NK-92 treated with Interleukin-12 subunit alpha and Interleukin-12 subunit beta, amount 100 ng/mL, for 24 hours (cell line): Measurements from ENCODE around the gene XXYLT1.

ENCODE experiments used
- DNase-seq: peaks from one replicate; lab custom pipeline; 2025; lab: John Stamatoyannopoulos, UW

The XXYLT1 gene

DNA sequence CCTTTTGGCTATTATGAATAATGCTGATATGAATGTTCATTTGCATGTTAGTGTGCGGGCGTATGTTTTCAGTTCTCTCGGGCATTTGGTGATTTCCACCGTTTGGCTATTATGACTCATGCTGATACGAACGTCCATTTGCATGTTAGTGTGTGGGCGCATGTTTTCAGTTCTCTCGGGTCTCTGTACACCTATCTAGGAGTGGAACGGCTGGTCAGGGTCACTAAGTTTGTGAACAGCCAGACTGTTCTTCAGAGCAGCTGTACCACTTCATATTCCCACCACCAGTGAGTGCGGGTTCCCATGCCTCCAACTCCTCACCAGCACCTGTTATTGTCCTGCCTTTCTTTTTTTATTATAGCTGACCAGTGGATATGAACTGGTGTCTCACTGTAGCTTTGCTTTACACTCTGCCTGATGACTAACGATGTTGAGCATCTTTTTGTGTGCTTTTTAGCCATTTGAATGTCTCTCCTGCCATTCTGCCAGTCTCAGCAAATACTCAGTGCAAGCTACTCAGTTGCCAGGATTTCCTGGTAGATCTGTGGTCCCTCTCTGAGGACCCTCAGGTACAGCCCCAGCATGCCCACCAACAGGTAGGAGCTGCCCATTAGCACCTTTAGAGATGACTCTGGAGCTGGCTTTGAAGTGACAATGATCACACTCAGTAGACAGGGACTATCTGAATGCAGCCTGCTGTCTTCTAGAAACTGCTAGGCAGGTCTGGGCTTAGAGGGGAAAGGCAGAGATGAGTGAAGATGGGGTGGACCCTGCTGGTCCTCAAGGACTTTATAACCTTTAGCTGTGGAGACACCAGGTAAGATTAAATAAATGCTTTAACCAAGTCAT is 141.1 kb downstream of the XXYLT1 start:
- no peak for DNase-seq

DNA sequence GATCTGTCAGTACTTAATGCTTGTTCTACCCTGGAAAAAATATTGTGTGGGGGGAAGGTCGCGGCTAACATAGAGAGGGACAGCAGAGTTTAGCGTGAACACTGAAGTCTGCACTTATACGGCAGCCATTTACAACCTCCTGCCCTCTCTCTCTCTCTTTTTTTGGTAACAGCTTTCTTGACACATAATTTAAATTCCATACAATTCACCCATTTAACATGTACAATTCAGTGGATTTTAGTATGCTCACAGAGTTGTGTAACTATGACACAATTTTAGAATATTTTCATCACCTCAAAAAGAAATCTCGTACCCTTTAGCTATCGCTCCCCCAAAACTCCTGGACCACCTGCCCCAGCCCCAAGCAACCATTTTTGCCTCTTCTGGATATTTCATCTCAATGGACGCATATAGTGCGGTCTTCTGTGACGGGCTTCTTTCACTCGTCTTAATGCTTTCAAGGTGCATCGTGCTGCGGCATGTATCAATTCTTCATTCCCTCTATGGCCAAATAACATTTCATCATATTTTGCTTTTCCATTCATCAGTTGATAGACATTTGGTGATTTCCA is 141.8 kb downstream of the XXYLT1 start:
- DNase-seq: no peak

DNA sequence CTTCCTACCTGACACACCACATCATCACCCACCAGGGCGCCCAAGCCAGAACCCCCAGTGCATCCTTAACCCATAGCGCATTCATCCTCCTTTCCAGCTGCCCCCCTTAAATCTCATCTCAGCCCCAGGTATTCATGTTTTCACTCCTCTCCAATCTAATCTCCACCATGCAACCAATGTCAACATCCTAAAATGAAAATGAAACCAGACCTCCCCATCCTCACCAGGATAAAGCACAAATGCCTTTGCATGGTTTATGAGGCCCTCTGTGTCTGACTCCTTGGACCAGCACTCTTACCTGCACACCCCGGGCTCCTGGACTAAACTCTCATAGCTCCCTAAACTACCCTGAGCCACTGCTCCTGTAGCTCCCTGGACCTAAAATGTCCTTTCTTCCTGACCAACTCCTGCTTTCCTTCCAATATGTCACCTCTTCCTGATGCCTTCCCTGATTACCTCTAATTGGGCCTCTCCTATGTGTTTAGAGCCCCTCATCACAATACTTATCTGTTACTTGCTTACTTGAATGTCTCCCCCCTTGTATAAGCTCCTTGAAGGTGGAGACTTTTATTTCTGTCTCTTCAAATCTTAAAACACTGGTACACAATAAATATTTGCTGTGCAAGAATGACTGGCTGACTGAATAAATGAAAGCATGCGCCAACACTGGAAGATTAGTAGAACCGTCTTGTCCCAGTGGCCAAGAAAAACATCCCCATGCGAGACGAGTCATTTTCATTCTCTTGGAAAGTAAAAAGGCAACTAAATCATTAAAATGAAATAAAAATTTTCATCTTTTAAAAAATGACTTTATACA is 142.5 kb downstream of the XXYLT1 start:
- no peak for DNase-seq

DNA sequence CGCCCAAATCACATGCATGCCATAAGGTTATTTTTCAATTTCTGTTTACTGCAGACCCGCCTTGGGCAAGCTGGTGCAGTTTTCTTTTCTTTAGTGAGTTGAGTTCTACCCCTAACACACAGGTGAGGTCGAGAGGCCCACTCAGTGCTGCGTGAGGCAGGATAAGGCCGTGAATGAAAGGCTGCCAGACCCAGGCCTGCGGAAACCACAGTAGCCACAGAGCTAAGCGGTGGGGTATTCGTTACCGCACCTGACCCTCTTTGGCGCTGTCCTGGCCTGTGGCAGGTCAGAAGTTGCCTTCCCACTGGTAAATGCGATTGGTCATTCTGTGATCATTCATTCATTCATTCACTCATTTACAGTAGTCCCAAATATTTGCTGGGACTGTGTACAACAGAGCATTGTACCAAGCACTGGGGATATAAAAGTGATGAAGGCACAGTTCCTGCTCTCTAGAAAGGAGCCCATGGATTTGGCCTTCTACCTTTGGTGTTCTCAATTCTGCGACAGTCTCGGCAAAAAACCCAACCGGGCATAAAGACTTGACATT is 144.8 kb downstream of the XXYLT1 start:
- DNase-seq: no peak

DNA sequence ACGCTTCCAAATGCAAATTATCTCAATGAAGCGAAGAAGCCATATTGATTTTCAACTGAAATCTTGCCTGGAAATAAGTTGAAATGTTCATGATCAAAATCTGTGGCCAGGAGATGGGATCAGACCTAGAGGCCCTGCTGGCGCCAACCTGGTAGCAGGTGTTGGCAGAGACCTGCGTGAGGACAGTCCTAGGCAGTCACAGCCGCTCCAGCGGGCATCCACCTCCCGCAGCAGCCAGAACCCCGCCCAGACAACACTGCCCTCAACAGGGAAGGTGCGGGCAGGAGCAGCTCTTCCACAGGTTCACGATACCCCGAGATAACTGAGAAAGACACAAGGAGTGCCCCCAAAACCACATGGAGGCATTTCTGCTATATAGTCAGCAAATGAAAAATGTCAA is 145.3 kb downstream of the XXYLT1 start:
- no peak for DNase-seq

DNA sequence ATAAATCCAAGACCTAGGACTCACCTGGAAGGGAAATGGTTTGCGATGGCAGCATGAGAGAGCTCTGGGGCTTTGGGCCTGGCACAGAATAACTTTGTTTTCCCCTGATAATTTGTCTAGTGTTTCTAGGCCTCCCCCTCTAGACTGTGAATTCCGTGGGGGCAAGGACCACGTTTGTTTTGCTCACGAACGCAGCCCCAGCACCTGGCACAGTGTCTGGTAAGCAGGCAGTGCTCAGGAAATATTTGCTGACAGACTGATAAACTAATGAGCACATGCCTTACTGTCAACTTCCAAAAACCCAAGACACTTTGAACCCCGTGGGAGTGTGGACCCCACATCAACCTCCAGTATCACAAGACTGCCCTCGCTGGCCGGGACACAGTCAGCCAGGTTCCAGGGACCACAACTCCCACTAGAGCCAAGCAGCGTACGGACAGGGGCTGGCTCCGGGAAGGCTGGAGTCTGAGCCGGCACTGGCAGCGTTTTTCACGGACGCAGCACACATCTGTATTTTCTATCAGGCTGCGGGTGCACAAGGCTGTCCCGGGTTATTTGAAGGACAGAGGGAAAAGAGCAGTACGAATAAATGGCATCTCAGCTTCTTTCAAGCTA is 146.5 kb downstream of the XXYLT1 start:
- DNase-seq: no peak

DNA sequence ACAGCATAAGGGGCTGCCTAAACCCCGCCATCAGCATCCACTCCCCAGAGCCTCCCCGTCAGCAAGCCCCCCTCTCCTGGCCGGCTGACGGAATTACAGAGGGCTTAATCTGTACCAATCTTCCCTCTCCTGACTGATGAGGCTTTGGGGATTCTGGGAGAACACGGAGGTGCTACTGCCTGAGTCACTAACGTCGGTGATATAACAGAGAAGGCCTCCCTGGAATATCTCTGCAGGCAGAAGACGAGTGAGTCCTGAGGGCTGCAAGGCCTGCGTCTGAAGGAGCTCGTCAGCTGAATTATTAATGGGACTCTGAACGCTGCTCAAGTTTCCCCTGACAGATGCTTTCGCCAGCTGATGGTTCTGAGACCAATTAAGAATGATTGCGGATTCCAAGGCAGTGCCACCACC is 147.7 kb downstream of the XXYLT1 start:
- no peak for DNase-seq

DNA sequence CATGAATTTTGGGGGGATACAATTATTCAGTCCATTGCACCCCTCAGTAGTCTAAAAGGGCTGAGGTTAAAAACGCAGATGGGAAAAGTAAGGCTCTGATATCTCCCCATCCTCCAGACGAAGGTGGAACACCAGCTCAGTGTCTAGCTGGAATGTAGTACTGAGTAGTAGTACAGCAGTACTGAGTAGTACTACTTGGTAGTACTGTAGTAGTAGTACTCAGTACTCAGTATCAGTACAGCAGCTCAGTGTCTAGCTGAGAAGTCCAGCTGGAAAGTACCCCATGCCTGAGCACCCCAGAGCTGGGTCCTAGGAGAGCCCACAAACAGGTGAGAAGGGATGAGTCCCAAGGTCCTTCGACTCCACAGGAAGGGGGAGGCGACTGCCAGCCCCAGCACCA is 148.7 kb downstream of the XXYLT1 start:
- DNase-seq: no peak

DNA sequence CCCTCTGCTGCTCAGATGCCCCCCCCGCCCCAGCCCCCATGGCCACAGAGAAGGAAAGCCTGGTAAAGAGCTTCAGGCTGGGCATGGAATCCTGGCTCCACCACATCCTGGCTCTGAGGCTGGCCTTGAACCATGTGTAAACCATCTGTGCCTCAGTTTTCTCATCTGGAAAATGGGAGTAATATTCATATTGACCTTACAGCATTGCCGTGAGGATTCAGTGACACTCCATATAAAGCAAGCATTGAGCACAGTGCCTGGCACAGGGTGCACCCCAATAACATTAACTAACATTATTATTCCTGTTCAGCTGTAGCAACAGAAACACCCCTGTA is 150.7 kb downstream of the XXYLT1 start:
- no peak for DNase-seq

DNA sequence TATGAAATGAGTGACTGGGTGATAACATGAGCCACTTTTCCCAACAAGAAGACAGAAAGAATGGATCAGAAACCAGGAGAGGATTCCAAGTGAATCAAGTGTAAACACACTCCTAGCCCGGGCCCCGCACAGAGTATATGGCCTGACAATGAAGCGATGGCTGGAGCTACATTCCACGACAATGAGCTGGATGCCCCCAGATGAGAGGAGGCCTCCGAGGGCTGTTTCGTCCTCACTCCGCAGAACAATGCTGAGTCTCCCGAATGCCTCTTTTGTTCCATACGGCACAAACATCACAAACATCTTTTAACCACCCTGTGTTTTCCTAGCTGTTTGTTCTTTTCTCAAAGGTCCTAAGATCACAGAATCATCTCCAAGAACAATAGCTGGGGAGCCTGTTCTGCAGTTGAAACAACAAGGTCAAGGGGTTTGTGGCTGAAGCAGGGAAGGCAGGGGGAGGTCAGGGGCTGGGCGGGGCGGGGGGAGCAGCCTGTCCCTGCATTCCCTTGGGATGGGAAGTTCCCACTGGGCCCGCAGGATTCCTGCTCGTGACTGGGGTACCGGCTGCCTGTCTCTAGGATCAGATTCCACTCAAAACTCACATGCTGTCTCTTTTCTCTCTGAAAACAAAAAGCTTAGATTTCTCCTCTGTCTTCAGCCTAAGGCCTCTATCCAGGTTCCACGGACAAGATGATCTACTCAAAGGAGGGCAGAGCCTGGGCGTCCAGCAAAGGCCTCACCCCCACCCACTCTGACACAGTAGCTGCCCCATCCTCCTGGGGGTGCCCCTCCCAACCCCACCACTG is 151.3 kb downstream of the XXYLT1 start:
- no peak for DNase-seq

DNA sequence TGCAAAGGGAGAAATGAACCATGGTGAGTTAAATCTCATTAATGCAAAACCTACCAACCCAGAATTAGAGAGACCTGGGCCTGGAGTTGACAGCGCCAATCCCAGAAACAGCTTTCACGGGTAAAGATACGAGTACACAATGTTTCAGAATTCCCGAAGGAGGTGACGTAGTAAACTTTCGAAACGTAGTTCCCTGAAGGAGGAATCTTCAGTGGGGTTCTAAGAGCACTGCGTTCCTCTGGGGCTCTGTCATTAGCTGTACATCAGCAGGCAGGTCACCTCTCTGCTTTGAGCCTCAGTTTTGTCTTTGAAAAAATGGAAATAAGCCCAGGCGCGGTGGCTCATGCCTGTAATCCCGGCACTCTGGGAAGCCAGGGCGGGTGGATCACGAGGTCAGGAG is 152.3 kb downstream of the XXYLT1 start:
- no peak for DNase-seq

DNA sequence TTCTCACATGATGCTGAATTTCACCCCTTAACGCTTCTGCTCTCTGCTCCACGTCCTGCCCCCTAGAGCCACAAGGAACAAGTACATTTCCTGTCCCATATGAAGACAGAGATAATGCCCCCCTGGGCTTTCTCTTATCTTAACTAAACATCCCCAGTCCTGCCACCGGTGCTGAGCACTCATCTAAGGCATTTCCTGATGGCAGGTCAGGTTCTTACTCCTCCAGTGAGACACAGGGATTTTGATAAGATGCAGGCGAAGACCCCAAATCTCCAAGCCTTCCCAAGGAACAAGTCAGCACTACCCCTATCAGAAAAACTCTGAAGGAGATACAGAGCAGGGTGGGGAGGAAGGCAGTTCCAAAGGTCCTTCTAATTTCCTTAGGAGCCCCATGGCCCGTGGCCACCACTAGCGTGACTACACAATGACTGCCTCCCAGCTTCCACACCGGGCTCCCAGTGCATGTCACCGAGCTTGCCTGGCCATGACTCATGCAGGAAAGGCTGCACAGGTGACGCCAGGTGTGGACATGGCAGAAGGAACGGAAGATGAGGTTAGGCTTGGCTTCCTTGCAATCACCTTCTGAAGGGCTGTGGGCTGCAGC is 152.9 kb downstream of the XXYLT1 start:
- no peak for DNase-seq

DNA sequence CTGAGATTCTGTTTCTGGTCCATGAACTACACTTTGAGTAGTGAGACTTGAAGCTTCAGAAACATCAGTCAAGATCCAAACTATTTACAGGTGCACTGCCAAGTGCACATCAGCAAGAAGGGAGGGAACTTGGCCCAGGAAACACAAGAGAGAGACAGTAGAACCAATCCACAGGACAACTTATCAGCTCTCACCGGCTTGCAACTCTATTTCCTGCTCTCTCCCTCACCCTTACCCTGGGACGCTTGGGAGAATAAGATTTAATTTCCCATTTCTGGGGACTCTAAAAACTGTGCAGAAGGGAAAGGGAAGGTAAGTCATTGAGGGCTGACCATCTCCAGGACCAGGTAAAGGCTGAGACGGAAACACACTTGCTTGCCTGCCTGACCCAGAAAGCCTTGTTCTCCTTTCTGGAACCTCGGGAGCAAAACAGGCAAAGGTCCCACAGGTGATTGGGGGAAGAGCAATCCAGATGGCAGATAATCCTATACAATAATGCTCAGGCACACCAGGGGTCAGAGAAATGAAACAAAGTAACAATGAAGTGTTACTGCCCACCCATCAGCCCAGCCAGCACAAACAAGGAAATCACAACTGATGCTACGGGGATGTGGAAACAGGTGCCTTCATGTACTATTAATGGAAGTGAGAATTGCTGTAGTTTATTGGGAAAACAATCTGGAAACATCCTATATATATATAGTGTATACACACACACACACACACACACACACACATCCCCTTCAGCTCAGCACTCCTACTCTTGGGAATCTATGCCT is 154.4 kb downstream of the XXYLT1 start:
- no peak for DNase-seq

DNA sequence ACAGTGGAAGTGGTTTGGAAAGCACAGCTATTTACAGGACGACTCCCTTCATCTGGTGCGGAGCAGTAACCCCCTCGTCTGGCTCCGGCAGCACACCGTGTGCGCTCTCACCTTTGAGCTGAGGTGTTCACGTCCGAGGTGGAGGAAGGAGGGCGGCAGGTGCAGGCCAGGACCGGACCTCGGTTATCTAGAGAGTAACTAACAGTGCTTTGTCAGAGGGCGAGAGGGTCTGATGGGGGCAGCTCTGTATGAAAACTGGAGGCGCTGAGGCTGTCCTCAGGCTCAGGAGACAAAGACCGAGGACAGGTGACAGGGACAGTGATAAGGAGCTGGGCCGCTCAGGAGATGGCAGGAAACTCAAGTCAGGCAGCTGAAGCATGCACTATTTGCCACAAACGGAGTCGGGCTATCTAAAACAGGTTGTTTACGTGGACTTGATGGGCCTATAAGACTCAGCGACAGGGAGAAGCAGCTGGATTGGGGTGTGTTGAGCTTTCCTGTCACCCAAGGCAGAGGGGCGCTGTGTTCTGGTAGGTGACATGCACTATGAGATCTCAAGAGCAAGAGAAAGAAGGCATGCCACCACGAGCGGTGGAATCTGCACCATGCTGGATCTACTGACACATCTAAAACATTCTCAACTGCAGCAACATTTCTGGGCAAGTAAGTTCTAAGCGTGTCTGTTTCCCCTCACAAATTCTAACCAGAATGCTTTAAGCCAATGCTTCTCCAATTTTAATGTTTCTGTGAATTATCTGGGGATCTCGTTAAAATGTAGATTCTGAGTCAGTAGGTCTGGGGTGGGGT is 155.2 kb downstream of the XXYLT1 start:
- DNase-seq: no peak

DNA sequence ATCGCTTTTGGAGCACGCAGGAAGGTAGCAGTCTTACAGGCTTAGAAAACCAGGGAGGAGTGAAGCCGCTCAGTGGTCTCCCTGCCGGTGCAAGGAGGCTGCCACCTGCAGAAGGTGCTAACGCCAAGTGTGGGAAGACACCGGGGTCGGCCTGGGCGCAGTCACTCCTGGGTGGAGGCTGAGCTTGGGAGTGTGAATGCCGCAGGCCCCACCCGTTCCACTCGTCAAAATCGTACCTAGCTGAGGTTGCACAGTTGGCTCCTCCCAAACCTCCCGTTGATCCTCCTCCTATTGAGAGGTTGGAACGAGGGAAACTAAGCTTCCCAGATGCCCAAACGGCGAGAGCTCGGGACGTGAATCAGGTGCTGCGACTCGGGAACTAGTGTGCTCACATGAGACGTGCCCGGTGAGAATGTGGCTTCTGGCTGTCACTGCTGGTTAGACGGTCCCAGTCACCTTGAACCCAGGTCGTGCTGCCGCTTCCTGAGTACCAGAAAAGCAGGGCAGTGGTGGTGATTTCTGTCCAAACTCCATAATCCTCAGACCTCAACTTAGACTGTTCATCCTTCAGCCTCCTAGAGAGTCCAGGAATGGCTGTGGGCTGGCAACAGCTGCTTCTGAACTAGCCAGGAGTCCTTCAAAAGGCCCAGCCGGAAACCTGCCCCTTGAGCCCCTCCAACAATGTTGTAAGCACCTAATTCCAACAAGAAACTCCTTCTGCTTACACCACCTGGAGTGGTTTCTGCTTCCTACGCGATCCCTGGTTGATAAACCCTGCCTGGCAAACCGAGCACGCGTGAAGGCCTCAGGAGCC is 156.0 kb downstream of the XXYLT1 start:
- no peak for DNase-seq

DNA sequence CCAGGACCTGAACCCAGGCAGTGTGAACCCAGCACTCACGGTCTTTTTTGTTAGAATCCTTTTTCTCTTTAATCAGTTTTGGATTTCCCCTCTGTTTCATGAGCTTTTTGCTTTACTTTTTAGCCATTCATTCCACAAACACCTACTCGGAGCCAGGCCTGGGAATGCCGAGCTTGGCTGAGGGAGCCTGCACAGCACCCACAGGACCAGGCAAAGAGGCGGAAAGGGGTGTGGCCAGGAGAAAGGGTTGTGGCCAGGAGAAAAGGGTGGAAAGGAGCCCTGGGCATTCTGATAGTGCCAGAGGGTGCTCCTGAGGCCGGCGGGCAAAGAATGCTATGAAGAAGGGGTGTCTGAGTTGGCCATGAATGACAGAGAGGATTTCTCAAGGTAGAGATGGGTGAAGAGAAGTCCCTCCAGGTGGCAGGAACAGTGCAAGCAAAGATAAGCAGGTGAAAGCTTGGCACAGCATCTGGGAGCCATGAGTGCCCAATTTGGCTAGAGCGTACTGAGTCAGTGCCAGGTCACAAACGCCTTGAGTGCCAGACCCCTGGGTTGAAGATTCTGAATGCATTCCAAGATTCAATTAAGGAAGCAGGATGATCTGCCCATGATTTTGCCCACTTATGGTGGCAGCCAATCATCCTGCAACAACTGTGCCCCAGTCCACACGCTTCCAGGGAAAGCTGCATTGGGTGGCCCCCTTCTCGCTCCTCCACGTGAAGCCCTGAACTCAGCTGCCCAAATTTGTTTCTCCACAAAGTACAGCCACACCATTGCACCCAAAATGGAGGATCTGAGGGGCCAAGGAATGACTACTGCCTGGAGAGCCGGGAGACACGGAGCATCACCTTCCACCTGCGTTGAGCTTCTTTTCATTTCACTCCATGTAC is 157.2 kb downstream of the XXYLT1 start:
- no peak for DNase-seq

DNA sequence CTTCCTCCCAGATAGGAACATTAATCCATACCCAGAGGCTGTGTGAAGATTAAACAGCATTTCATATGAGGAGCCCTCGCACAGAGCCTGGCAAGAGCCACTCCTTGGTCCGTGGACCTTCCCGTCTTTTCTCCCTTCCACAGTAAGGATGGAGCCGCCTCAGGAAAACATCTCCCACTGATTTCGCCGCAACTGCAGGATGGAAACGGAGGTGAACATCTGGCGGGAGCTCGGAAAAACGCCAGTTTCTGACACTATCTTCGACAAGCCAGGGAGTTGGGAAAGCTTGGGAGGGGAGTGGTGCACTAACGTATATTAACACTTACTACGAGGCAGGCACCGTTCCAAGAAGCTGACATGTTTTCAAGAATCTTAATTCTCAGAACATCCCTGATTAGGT is 157.9 kb downstream of the XXYLT1 start:
- DNase-seq: no peak
